COLO668 (cell line): ENCODE measurements around the gene PLXDC2.

Experiments
- DNase-seq: peaks from one replicate; lab custom pipeline; 2025; ENCODE audit not compliant: unreplicated experiment; lab: John Stamatoyannopoulos, UW

The PLXDC2 gene

GRCh38 chr10:20314431-20314830, 498.2 kb downstream of the PLXDC2 start:
- DNase-seq = no peak

GRCh38 chr10:20327954-20328353, 511.7 kb downstream of the PLXDC2 start:
- no peak for DNase-seq

- DNase-seq = no peak
These were observed 514.0 kb downstream of the PLXDC2 start for GRCh38 chr10:20330246-20330645.

GRCh38 chr10:20334559-20334958, 518.3 kb downstream of the PLXDC2 start:
- no peak for DNase-seq
